Activated T-helper 9 cell treated with anti-CD3 and anti-CD28 coated beads, Interleukin-2, amount 50 U/mL, for 16 hours (primary cell): ENCODE data around the gene XRCC4.
"Not testable (repeated sequence)": the region's sequence is repeated elsewhere in the genome, so short reads cannot be mapped to it uniquely, and the experiment has no call there.

Source experiments
- DNase-seq: peaks from one replicate; pipeline ENCODE4 v3.0.0-alpha.2; 2020; ENCODE audit warnings: low read depth

XRCC4 gene

GRCh38 chr5:83353774-83354173 lies 276.4 kb downstream of the XRCC4 start:
- DNase-seq, result no peak

DNA sequence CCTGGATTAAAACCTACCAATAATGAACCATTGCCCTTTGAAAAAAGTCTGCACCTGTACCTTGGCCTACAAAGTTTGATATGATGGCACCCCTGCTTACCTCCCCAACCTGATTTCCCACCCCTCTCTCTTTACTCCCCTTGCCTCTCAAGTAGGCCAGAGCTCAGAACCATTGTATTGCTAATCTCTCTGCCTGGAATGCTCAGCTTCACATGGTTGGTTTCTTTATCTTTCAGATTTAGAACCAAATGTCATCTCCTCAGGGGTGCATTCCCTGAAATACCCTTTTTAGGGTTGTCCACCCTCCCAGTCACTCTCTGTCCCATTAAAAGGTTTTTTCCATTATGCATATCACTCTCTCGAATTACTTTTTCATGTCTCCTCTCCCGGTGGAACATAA lies 277.6 kb downstream of the XRCC4 start:
- DNase-seq, result no peak

- not testable (repeated sequence) for DNase-seq
Observed at GRCh38 chr5:83355482-83356014, 278.2 kb downstream of the XRCC4 start.

DNA sequence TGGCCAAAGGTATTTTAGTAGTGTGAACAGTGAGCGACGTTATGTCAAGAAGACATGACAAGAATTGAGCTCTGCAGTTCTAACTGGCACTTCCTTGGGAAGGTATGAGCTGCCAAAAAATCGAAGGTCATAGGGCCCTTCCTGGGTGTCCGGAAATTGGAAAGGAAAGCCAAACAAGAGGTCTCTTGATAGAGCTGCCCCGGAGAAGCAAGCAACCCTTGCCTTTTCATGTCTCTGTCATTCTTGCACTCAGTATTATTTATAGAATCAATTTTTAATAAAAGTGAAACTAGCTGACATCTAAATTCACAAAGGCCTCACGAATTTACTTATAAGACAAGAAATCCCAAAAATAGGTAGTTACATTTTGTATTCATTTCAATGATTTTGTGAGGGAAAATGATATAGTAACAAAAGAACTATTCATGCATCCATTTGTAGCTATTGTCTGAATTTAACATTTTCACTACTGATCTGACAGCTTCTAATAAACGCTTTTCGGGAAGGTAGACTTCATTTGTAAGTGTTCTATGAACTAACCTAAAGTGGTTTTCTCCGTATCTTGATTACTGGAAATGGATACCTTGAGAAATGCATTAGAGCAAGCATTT lies 280.4 kb downstream of the XRCC4 start:
- no peak for DNase-seq

DNA sequence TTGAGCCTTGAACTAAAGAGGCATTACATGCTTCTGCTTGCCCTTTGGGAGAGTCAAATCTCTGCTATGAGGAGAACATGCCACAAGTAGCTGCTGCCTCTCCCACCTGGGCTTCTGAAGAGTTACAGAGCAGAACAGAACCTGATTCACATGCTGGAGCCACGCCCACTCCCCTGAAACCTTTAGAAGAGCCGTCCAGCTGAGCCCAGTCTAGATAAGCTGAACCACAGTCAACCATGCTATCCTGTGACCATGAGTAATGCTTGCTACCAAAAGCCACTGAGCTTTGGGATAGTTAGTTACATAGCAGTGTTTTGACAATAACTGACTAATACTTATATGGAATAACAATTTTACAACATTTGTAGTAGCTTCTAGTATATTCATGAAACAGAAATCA lies 283.2 kb downstream of the XRCC4 start:
- no peak for DNase-seq

DNA sequence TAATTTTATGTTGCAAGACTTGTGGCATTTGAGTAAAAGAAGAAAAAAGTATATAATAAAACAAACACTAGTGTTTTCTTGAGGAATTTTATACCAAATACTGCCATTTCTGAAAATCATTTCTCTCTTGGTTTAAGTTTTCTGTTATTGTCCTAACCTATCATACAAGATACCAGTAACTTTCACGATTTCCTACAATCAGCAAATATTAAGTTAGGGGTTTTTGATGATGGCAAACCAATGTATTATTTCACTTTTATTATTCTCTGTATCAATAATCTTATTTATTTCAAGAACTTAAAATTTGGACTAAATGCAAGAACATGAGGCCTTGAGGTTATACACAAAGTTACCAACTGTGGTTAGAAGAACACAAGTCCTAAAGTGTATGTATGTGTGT lies 285.2 kb downstream of the XRCC4 start:
- DNase-seq, result no peak

DNA sequence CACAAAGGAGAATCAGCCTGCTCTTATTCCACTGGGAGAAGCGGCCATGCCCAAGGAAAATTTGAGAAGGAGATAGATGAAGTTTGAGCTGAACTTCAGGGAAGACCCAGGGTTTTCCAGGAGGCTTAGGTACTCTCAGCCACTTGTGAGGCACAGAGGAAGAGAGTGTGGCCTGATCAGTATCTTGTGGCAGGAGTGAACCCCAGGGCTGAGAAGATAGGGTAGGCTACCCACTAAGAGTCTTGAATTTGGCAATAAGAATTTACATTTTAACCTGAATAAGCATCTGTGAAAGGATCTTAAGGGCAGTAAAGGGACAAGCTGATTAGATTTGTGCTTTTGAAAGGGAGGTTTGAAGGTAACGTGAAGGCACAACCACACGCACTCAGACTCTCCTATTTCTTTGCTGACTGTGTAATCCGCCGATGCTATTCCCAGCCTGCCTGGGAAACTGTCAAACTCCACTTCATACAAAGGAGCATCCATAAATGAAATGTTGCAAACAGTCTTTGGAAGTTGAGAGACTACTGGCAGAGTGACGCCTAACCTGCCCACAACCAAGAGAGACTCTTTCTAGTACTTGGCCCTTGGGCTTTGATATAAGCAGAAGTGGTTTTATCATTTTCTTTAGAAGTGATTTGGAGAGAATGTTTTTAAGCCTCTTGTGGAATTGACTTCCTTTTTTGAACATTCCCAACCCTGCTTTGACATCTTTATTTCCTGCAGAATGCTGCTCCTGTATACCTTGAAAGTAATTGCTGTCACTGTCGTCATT lies 286.0 kb downstream of the XRCC4 start:
- no peak for DNase-seq

GRCh38 chr5:83363886-83364275 lies 286.5 kb downstream of the XRCC4 start:
- DNase-seq, result no peak

- DNase-seq, result no peak
Observed at GRCh38 chr5:83364312-83365299, 287.3 kb downstream of the XRCC4 start.

DNA sequence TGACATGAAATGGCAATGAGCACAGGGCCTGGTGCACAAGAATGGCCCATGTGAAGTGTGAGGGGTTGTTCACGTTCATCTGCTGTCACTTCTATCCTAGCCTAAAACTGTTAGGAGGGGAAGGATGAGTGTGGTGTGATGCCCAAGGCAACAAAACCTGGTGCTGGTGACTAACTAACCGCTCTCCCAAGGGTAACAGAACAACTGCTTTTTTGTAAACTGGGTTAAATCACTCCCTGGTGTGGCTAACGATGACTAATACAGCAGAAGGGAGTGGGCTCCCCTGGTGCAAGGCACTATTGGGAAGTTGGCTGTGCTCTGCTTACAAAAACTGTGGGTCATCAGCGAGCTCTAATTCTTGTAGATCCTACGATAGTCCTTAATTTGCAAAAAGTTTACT lies 291.0 kb downstream of the XRCC4 start:
- no peak for DNase-seq

GRCh38 chr5:83368835-83369234 lies 291.5 kb downstream of the XRCC4 start:
- DNase-seq, result no peak

GRCh38 chr5:83370957-83371356 lies 293.6 kb downstream of the XRCC4 start:
- no peak for DNase-seq

- no peak for DNase-seq
Observed at GRCh38 chr5:83371726-83372125, 294.4 kb downstream of the XRCC4 start.

DNA sequence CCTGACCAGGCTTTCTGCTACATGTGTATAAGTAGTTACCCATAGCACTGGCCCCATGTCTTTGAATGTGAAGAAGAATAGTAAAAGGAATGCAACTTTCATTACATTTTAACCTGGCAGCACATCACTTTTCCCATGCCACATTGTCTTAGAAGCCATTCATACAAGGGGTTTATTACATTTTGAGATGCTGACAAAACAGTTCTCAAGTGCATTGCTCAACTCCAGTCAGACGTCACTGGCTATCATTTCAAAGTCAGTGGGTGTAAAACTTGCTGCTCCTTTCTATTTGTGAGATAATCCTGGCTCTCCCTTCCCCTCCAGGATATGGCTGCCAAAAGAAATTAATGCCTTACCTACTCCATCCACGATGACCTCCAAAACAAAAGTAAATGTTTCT lies 297.2 kb downstream of the XRCC4 start:
- no peak for DNase-seq

DNA sequence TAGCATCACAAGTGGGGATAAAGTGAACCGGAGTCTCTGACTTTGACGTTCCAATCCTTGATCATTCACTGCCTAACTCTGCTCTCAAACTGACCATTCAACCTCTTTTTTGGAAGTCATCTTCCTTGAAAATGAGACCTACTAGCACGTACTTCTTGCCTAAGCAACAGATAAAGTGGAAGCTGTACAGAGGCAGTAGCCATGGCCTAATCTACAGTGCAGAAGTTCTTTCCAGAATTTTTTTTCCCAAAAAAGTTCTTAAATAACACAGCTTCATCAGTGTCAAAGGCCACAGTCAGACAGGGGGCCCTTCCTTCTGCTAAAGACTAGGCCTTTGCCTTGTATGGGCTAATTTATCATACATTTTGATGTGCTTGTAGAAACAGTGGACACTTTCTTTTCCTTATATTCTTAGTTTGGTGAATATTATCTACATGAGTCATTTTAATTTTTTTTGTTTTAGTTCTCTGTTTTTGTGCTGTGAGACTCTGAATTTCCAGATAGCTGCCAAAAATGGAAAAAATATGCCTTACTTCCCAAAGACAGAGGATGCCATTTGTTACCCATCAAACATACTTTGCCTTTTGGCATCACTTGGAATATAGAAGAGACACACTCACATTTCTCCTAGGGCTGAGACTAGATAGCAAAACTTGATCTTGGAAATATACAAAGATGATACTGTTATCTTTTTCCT lies 297.9 kb downstream of the XRCC4 start:
- no peak for DNase-seq

- DNase-seq, result no peak
Observed at GRCh38 chr5:83376461-83376860, 299.1 kb downstream of the XRCC4 start.

DNA sequence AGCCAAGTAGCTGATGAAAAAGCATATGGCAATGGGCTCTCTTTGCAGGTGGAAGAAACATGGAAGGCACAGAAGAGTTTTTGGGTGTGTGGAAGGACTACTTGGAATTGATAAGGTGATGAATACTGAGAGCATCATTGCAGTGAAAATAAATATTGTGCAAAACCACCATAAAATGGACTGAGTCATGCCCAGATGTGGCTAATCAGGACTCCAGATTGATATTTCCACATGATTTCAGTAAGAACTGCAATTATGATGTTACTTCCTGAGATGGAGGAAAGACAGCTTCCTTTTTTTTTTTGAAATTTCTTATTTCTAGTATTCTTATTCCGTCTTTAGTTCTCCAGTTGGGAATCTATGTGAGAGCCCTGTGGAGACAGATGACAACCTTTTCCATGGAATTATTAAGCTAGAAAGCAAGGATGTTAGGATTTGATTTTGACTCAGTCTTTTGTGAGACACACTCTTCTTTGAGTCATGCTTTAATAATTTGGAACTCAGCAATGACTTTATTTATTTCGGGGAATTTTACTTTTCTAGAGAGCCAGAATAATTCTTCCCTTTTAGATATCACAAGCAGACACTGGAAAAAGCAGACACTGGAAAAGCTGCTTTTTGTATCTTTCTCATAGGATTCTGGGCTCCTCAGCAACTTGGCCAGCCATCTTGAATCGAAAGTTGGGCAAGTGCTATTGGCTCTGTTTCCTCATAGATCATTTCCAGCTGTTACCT lies 300.0 kb downstream of the XRCC4 start:
- DNase-seq, result no peak

DNA sequence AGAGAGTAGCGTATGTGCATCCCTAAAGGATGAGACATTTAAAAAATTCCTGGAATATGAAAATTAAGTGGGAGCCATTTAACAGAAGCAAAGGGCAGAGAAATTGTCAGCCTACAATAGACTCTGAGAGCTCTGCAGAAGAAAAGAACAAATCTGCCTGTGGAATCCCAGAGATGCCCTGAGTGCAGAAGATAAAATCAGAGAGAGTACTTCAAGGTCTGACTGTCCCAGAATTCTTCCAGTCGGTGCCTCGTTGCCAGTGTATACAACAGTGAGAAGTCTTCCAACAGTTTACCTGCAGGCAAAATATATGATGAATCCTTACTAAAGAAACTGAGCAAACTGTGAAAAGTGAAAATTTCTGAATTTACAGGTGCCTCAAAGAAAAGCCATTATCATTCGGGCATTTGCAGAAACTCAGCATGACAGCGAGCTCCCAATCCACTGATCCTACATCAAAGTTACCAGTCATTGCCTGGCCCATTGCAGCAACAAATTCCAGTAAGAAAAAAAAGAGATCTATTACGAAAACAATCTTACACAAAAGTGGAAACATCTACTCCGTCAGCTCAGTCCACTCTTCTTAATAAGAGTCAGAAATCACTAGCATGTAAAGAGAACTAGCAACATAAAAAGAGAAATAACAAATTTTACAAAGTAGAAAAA lies 301.4 kb downstream of the XRCC4 start:
- no peak for DNase-seq

- DNase-seq, result no peak
Observed at GRCh38 chr5:83385812-83386211, 308.5 kb downstream of the XRCC4 start.

DNA sequence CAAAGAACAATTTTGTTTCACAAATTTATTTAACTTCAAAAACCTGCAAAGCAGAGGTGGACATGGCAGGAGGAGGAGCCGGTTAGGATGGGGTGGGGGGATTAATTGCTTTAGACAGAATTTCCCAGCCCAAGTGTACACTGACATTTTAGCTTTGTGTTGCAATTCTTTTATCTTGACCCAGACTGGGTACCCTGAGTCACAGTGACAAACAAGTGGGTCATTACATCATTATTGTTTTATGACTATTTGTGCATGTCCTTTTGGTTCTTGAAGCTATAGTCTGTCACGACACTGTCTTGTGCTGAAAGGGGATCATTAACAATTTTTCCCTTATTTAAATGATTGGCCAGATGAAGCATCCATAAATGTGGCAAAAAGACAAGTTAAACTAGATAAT lies 309.7 kb downstream of the XRCC4 start:
- DNase-seq, result no peak

- DNase-seq, result no peak
Observed at GRCh38 chr5:83388608-83389007, 311.3 kb downstream of the XRCC4 start.
